CD8-positive, alpha-beta memory T cell (primary cell): ENCODE measurements around the gene DNAJC13. TPM values are rescaled to one million over a fixed set of nuclear protein-coding genes. Genes with fewer than 3 reads are reported as not detected.
A peak's percentile ranks its signal among the peaks of the same experiment; 100 is the strongest.

Experiments used
- CTCF ChIA-PET: fragments of 350-600 bp; sonication (Branson Sonifier 250); formaldehyde crosslinking; loops from one replicate; lab custom pipeline; 2021; ENCODE audit warnings: antibody characterized with exemption; lab: Charles Lee
- POLR2A ChIA-PET: fragments of 350-600 bp; sonication (Branson Sonifier 250); formaldehyde crosslinking; loops from one replicate; lab custom pipeline; 2021; ENCODE audit warnings: antibody characterized with exemption; lab: Charles Lee
- DNase-seq, 5 donors: peaks; one replicate each; pipeline versions ENCODE4 v3.0.0 to v3.0.0-alpha.2; 2020 to 2022; ENCODE audit warnings: mixed read lengths in 1 of 5
- H3K27ac ChIP-seq: one replicate; pipeline ENCODE4 v1.7.0; 2013; ENCODE audit warnings: low read depth, mild to moderate bottlenecking, low read length, moderate library complexity
- H3K27me3 ChIP-seq: 2 replicates; pipeline ENCODE4 v1.7.0; 2013; ENCODE audit warnings: low read length, mild to moderate bottlenecking; ENCODE audit not compliant: insufficient read depth, poor library complexity, severe bottlenecking
- H3K36me3 ChIP-seq: 2 replicates; pipeline ENCODE4 v1.7.0; 2013; ENCODE audit warnings: mild to moderate bottlenecking, low read length, moderate library complexity; ENCODE audit not compliant: insufficient read depth
- H3K4me1 ChIP-seq: 2 replicates; pipeline ENCODE4 v1.7.0; 2013; ENCODE audit warnings: mild to moderate bottlenecking, low read length, moderate library complexity; ENCODE audit not compliant: insufficient read depth
- H3K4me3 ChIP-seq: 2 replicates; pipeline ENCODE4 v1.7.0; 2013; ENCODE audit warnings: mild to moderate bottlenecking, low read length
- H3K9me3 ChIP-seq: 2 replicates; pipeline ENCODE4 v1.7.0; 2013; ENCODE audit warnings: mild to moderate bottlenecking, low read length
- H3K27ac Mint-ChIP-seq, 8 donors: one replicate each; pipeline ENCODE4 v1.8.0; 2020 to 2021; ENCODE audit warnings: mixed read lengths in 8 of 8, mild to moderate bottlenecking in 6 of 8, inconsistent platforms in 3 of 8, moderate library complexity in 3 of 8
- H3K27me3 Mint-ChIP-seq, 2 donors: one replicate each; pipeline ENCODE4 v1.8.0; 2020 to 2021; ENCODE audit warnings: mixed read lengths in 2 of 2, mild to moderate bottlenecking in 1 of 2, moderate library complexity in 1 of 2
- H3K36me3 Mint-ChIP-seq, 3 donors: one replicate each; pipeline ENCODE4 v1.8.0; 2020 to 2021; ENCODE audit warnings: mixed read lengths in 3 of 3, inconsistent platforms in 1 of 3, mild to moderate bottlenecking in 1 of 3
- H3K4me1 Mint-ChIP-seq, 3 donors: one replicate each; pipeline ENCODE4 v1.8.0; 2020 to 2021; ENCODE audit warnings: mixed read lengths in 3 of 3, inconsistent platforms in 1 of 3, mild to moderate bottlenecking in 1 of 3
- H3K4me3 Mint-ChIP-seq, 7 donors: one replicate each; pipeline ENCODE4 v1.8.0; 2020 to 2021; ENCODE audit warnings: mixed read lengths in 7 of 7, mild to moderate bottlenecking in 6 of 7, moderate library complexity in 4 of 7, inconsistent platforms in 2 of 7
- H3K9me3 Mint-ChIP-seq, 5 donors: one replicate each; pipeline ENCODE4 v1.8.0; 2020 to 2022; ENCODE audit warnings: mixed read lengths in 5 of 5, mild to moderate bottlenecking in 3 of 5, moderate library complexity in 2 of 5, inconsistent platforms in 1 of 5
- polyA plus RNA-seq: library from polyadenylated mRNA; unstranded; fragments of 300-500 nt; fragmentation: Illumina TruSeq; gene quantifications from one replicate; pipeline ENCODE4 v1.2.3, GENCODE V29; 2021
- total RNA-seq, 2 experiments: library from RNA; stranded (reverse); gene quantifications; one replicate each; pipeline ENCODE4 v1.2.3, GENCODE V29; 2021

The DNAJC13 gene
- total and polyA plus RNA-seq, 3 experiments from 2014 or later = 8.3 to 41.7 (median 41.4) TPM

DNA sequence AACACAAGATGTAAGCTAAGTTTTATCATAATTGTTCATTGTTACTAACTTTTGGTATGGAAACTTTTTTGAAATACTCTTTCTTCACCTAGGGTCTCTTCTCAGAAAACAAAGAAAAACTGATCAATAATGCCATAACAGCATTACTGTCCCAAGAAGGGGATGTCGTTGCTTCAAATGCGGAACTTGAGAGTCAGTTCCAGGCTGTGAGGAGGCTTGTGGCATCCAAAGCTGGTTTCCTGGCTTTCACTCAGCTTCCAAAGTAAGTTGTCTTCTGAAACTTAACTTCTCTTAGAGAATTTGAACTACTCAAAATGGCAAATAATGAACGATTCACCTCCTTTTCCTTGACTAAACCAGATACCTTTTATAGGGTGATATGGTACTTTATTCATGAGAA, 39.3 kb downstream of the DNAJC13 start:
- Mint-ChIP-seq H3K9me3 (no peaks in the 10 kb centered on the region), H3K27me3 (no peaks in the 10 kb centered on the region), H3K4me1 (no peaks in the 10 kb centered on the region), H3K27ac (no peak overlapping the region), H3K4me3 (no peak overlapping the region), H3K36me3 (peaks cover 15 to 87% (median 31%) of the 10 kb centered on the region in 3 donors)
- H3K36me3 ChIP-seq = peaks cover 29% of the 10 kb centered on the region
- H3K9me3 ChIP-seq = no peaks in the 10 kb centered on the region
- no peak for DNase-seq
- CTCF ChIA-PET = no interaction called here
- no peaks in the 10 kb centered on the region for H3K4me1 ChIP-seq
- no peak overlapping the region for H3K27ac ChIP-seq
- H3K4me3 ChIP-seq = no peak overlapping the region
- H3K27me3 ChIP-seq = no peaks in the 10 kb centered on the region
- POLR2A ChIA-PET = no interaction called here

DNA sequence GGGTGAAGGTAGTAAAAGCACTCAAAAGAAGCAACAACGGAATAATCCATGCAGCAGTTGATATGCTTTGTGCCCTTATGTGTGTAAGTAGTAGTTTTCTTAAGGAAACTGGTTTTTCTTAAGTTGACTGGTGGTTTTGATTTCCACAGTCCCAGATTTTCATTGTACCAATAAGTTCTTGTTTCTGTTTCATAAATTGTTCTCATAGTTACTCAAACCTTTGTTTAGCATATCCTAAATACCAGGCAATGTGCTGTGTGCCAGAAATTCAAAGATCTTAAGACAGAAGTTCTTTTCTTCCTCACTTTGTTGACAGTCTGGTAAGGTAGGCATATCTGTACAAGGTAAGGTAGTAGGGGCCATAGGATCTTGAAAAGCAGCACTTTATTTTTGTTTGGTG, 40.0 kb downstream of the DNAJC13 start:
- peak overlapping the region in 2 of 8 donors; percentile 2 to 7 for H3K27ac Mint-ChIP-seq
- ChIA-PET POLR2A (no interaction called here), CTCF (no interaction called here)
- no peak overlapping the region for H3K4me3 Mint-ChIP-seq
- no peaks in the 10 kb centered on the region for H3K4me1 ChIP-seq
- H3K4me1 Mint-ChIP-seq = no peaks in the 10 kb centered on the region
- no peaks in the 10 kb centered on the region for H3K9me3 Mint-ChIP-seq
- H3K27ac ChIP-seq = no peak overlapping the region
- H3K27me3 Mint-ChIP-seq = no peaks in the 10 kb centered on the region
- no peak overlapping the region for H3K4me3 ChIP-seq
- peaks cover 29% of the 10 kb centered on the region for H3K36me3 ChIP-seq
- H3K36me3 Mint-ChIP-seq = peaks cover 15 to 86% (median 29%) of the 10 kb centered on the region in 3 donors
- no peaks in the 10 kb centered on the region for H3K9me3 ChIP-seq
- no peaks in the 10 kb centered on the region for H3K27me3 ChIP-seq
- no peak for DNase-seq

DNA sequence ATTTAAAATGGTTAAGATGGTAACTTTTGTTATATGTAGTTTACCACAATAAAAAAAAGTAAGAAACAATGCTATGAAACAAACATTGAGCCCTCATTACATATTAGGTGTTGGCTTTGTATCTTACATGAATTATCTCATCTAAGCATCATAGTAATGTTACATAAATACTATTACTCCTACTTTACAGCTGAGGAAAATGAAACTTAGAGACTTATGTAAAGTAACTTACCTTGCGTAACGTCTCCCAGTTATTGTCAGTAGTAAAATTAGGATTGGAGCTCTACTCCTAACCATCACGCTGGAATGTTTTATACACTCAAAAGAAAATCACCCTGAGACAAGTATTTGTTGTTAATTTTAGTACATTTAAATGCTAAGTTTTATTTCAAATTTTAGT, 42.2 kb downstream of the DNAJC13 start:
- H3K4me3 ChIP-seq = no peak overlapping the region
- no peak for DNase-seq
- POLR2A ChIA-PET = no interaction called here
- no peaks in the 10 kb centered on the region for H3K27me3 Mint-ChIP-seq
- no peak overlapping the region for H3K4me3 Mint-ChIP-seq
- CTCF ChIA-PET = no interaction called here
- no peaks in the 10 kb centered on the region for H3K27me3 ChIP-seq
- H3K4me1 ChIP-seq = no peaks in the 10 kb centered on the region
- no peaks in the 10 kb centered on the region for H3K4me1 Mint-ChIP-seq
- peaks cover 29% of the 10 kb centered on the region for H3K36me3 ChIP-seq
- no peaks in the 10 kb centered on the region for H3K9me3 ChIP-seq
- peaks cover 14 to 82% (median 26%) of the 10 kb centered on the region in 3 donors for H3K36me3 Mint-ChIP-seq
- no peak overlapping the region for H3K27ac Mint-ChIP-seq
- H3K27ac ChIP-seq = no peak overlapping the region
- no peaks in the 10 kb centered on the region for H3K9me3 Mint-ChIP-seq

DNA sequence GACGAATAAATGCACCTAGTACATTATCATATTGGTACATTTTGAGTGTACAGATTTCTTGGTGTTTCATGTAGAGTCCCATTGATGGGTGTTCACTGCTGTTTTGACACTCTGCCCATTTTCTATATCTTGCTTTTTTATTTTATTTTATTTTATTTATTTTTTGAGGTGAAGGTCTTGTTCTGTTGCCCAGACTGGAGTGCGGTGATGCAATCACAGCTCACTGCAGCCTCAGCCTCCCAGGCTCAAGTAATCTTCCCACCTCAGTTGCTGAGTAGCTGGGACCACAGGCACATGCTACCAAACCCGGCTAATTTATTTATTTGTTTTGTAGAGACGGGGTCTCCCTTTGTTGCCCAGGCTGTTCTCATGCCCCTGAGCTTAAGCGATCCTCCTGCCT, 44.2 kb downstream of the DNAJC13 start:
- H3K9me3 Mint-ChIP-seq = no peaks in the 10 kb centered on the region
- no peaks in the 10 kb centered on the region for H3K4me1 Mint-ChIP-seq
- CTCF ChIA-PET = no interaction called here
- no peak for DNase-seq
- H3K4me3 Mint-ChIP-seq = no peak overlapping the region
- no peak overlapping the region for H3K27ac Mint-ChIP-seq
- Histone ChIP-seq H3K27me3 (no peaks in the 10 kb centered on the region), H3K36me3 (peaks cover 17% of the 10 kb centered on the region), H3K4me3 (no peak overlapping the region), H3K4me1 (no peaks in the 10 kb centered on the region), H3K9me3 (no peaks in the 10 kb centered on the region), H3K27ac (no peak overlapping the region)
- H3K36me3 Mint-ChIP-seq = peaks cover 4 to 76% (median 19%) of the 10 kb centered on the region in 3 donors
- POLR2A ChIA-PET = no interaction called here
- no peaks in the 10 kb centered on the region for H3K27me3 Mint-ChIP-seq

DNA sequence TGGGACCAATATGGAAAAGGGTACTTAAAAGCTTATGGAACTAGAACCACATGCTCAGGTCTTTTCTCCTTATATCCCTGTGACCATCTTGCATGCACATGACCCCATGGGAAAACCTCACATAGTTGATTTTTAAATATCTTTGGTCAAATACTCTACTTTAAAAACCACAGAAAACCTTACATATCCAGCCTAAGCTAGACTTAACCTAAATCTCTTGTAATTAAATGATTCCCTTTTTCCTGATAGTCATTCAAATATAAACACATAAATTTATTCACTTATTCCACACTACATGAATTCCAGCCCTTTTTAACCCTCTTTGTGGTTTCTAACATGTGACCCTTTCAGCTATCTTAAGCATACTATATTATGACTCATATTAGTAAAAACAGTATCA, 46.8 kb downstream of the DNAJC13 start:
- H3K36me3 ChIP-seq = peaks cover 5% of the 10 kb centered on the region
- ChIA-PET POLR2A (no interaction called here), CTCF (no interaction called here)
- DNase-seq = no peak
- Mint-ChIP-seq H3K36me3 (peaks cover 4 to 75% (median 20%) of the 10 kb centered on the region in 3 donors), H3K4me3 (no peak overlapping the region), H3K4me1 (no peaks in the 10 kb centered on the region), H3K27me3 (no peaks in the 10 kb centered on the region), H3K9me3 (no peaks in the 10 kb centered on the region), H3K27ac (peak overlapping the region in 2 of 8 donors; percentile 29 to 41)
- no peaks in the 10 kb centered on the region for H3K9me3 ChIP-seq
- no peak overlapping the region for H3K4me3 ChIP-seq
- no peaks in the 10 kb centered on the region for H3K4me1 ChIP-seq
- H3K27ac ChIP-seq = no peak overlapping the region
- no peaks in the 10 kb centered on the region for H3K27me3 ChIP-seq

DNA sequence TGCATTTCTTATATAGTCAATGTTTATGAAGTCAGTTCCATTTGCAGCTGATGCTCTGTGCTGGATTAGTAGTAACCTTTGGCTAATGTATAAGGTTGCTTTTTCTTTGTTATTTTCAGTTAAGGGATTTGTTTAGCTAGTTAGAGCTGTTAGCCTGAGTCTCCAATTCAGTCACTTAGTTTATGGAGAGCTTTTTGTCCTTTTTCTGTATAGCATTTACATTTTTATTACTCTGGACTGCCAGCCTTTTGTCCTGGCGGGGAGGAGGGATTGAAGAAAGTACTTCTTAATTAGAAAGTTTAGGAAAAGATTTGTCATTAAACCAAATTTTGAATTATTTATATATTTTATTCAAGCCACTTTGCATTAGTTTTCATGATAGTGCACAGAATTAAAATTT, 52.0 kb downstream of the DNAJC13 start:
- H3K27ac ChIP-seq = no peak overlapping the region
- no peaks in the 10 kb centered on the region for H3K9me3 ChIP-seq
- no peaks in the 10 kb centered on the region for H3K9me3 Mint-ChIP-seq
- peaks cover 4 to 58% (median 18%) of the 10 kb centered on the region in 3 donors for H3K36me3 Mint-ChIP-seq
- H3K4me3 Mint-ChIP-seq = no peak overlapping the region
- ChIA-PET POLR2A (no interaction called here), CTCF (no interaction called here)
- H3K4me3 ChIP-seq = no peak overlapping the region
- H3K36me3 ChIP-seq = peaks cover 7% of the 10 kb centered on the region
- no peaks in the 10 kb centered on the region for H3K4me1 ChIP-seq
- no peak for DNase-seq
- H3K4me1 Mint-ChIP-seq = no peaks in the 10 kb centered on the region
- no peaks in the 10 kb centered on the region for H3K27me3 ChIP-seq
- H3K27ac Mint-ChIP-seq = peak overlapping the region in 1 of 8 donors; percentile 12
- no peaks in the 10 kb centered on the region for H3K27me3 Mint-ChIP-seq

DNA sequence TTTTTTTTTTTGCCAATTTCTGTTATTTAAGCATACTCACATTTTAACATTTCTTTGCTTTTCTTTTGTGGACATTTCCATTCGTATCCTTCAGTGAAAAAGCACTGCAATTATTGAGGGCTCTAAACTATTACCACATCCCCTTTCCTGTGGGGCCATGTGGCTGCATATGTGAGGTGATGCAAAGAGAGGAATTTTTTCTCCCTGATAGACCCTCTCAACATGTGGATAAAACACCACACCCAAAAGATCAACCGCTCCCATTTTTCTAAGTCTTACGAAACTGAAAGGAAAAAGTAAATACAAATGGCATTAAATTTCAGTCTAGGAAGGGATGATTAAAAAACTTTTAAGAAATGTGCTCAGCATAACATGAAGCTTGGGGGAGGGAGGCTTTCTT, 68.8 kb downstream of the DNAJC13 start:
- Histone ChIP-seq H3K4me1 (no peaks in the 10 kb centered on the region), H3K9me3 (no peaks in the 10 kb centered on the region), H3K27ac (no peak overlapping the region), H3K4me3 (no peak overlapping the region), H3K36me3 (peaks cover 22% of the 10 kb centered on the region), H3K27me3 (no peaks in the 10 kb centered on the region)
- H3K36me3 Mint-ChIP-seq = peaks cover 4 to 77% (median 5%) of the 10 kb centered on the region in 3 donors
- no peak for DNase-seq
- ChIA-PET POLR2A (no interaction called here), CTCF (no interaction called here)
- no peaks in the 10 kb centered on the region for H3K9me3 Mint-ChIP-seq
- H3K4me1 Mint-ChIP-seq = no peaks in the 10 kb centered on the region
- H3K27me3 Mint-ChIP-seq = no peaks in the 10 kb centered on the region
- H3K4me3 Mint-ChIP-seq = no peak overlapping the region
- H3K27ac Mint-ChIP-seq = peak overlapping the region in 1 of 8 donors; percentile 54

DNA sequence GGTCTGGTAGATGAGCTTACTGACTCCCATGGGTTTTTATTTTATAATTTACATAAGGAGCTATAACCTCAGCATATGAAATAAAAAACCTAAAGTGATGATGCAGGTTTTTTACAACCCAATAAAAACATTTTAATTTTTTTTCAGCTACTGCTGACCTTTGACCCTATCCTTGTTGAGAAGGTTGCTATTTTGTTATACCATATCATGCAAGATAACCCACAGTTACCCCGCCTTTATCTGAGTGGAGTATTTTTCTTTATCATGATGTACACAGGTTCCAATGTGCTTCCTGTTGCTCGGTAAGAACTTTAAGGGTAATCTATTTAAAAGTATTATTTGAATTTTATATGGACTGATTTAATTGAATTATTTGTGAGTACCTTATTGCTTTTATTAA, 70.8 kb downstream of the DNAJC13 start:
- peaks cover 4 to 76% (median 5%) of the 10 kb centered on the region in 3 donors for H3K36me3 Mint-ChIP-seq
- no peak overlapping the region for H3K27ac Mint-ChIP-seq
- no peaks in the 10 kb centered on the region for H3K4me1 Mint-ChIP-seq
- H3K9me3 ChIP-seq = no peaks in the 10 kb centered on the region
- CTCF ChIA-PET = no interaction called here
- no peaks in the 10 kb centered on the region for H3K9me3 Mint-ChIP-seq
- H3K27ac ChIP-seq = no peak overlapping the region
- no peaks in the 10 kb centered on the region for H3K4me1 ChIP-seq
- POLR2A ChIA-PET = no interaction called here
- DNase-seq = no peak
- no peak overlapping the region for H3K4me3 Mint-ChIP-seq
- peaks cover 20% of the 10 kb centered on the region for H3K36me3 ChIP-seq
- no peaks in the 10 kb centered on the region for H3K27me3 Mint-ChIP-seq
- no peaks in the 10 kb centered on the region for H3K27me3 ChIP-seq
- no peak overlapping the region for H3K4me3 ChIP-seq

DNA sequence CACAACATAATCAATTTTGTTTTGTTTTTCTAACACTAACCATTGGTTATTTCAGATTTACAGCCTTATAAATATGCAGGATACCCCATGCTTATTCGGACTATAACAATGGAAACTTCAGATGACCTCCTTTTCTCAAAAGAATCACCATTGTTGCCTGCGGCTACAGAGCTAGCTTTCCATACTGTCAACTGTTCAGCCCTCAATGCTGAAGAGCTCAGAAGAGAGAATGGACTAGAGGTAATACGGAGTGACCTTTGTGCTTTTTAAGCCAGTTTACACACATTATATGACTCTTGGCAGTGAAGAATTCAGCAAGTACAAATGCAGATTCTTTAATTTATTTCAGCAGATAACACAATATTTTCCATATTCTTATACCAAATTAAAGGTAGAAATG, 81.8 kb downstream of the DNAJC13 start:
- ChIA-PET CTCF (no interaction called here), POLR2A (no interaction called here)
- Mint-ChIP-seq H3K9me3 (no peaks in the 10 kb centered on the region), H3K36me3 (peaks cover 16 to 82% (median 24%) of the 10 kb centered on the region in 3 donors), H3K27me3 (no peaks in the 10 kb centered on the region), H3K4me3 (no peak overlapping the region), H3K27ac (no peak overlapping the region), H3K4me1 (no peaks in the 10 kb centered on the region)
- no peaks in the 10 kb centered on the region for H3K9me3 ChIP-seq
- peaks cover 53% of the 10 kb centered on the region for H3K36me3 ChIP-seq
- no peak overlapping the region for H3K4me3 ChIP-seq
- no peaks in the 10 kb centered on the region for H3K4me1 ChIP-seq
- no peak for DNase-seq
- no peak overlapping the region for H3K27ac ChIP-seq
- no peaks in the 10 kb centered on the region for H3K27me3 ChIP-seq
